Breast epithelium (tissue), 3 donors: ENCODE measurements around the gene KLK13.

ENCODE experiments used
- CTCF ChIP-seq, 3 donors: fragments of 450-650 bp; IDR thresholded peaks; one replicate each; pipeline ENCODE4 v1.5.1; 2016 to 2017; ENCODE audit warnings: antibody characterized with exemption in 3 of 3, mild to moderate bottlenecking in 3 of 3, moderate library complexity in 3 of 3
- POLR2A ChIP-seq: fragments of 450-650 bp; IDR thresholded peaks from one replicate; pipeline ENCODE4 v1.6.1; 2016; ENCODE audit warnings: antibody characterized with exemption, mild to moderate bottlenecking, moderate library complexity
- POLR2AphosphoS5 ChIP-seq, 3 donors: sonication (generic); formaldehyde crosslinking; IDR thresholded peaks; one replicate each; pipeline ENCODE4 v1.6.1; 2017; ENCODE audit warnings: antibody characterized with exemption in 3 of 3

- TF ChIP-seq POLR2AphosphoS5 (IDR thresholded peaks at IDR 0.05) (no peak), POLR2A (no peak), CTCF (IDR thresholded peaks at IDR 0.05) (no peak)
These were observed 13.8 kb upstream of the KLK13 start for GRCh38 chr19:51078731-51079130.
